ENCODE data around the gene PPIL6.
"Not testable (repeated sequence)": the region's sequence is repeated elsewhere in the genome, so short reads cannot be mapped to it uniquely, and the experiment has no call there.

Gene PPIL6

DNA sequence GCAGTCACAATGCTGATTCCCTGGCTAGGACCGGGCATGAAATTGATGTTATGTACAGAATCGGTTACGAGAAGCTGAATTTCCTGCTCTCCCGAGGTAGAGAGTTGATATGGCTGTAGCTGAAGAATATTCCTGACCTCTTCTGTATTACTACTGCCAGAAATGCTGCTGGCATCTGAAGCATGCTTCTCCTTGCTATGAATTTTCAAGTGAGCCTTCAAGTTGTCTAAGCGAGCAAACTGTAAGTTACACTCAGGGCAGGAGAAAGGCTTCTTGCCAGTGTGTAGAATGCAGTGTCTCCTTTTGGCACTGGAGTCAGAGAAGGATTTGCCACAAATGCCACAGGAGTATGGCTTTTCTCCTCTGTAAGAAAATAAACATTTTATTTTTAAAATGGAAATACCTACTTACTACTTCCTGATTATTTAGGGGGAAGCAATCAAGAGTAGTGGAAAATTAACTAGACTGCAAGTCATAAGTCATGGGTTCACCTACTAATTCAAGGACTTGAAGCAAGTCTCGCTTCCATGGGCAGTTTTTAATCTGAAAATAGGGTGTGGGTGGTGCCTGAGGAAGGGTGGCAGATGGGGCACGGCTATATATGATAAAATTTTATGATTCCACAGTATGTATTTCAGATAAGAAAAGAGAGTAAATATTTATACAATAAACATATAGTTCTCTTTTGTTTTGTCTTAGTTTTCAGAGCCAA is 25.9 kb upstream of the PPIL6 start:
- DNase-seq (ENCODE audit: low spot score) = peak; percentile 42

DNA sequence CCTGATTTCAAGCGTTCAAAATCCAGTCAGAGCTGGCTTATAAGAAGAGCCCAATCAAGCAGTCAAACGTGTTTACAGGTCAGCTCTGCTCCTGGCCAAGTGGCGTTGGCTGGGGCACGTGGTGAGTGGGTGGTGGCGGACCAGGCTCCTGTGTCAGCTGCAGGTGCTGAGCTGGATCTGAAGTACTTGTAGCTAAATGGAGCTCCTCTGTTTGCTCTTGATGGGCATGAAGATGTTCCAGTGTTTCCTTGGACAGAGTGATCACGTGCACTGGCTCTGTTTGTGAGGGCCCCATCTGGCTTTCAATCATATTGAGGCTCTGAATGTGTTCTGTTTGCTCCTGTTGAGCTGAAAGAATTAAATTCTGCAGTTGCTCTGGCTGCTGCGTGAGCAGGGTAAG is 25.3 kb upstream of the PPIL6 start:
- DNase-seq (ENCODE audit: low spot score) = no peak

GRCh38 chr6:109461733-109462526 is 21.5 kb upstream of the PPIL6 start:
- DNase-seq (ENCODE audit: low spot score) = no peak

- not testable (repeated sequence) for DNase-seq (ENCODE audit: low spot score)
Measured at GRCh38 chr6:109461205-109461604, 20.8 kb upstream of the PPIL6 start.

DNA sequence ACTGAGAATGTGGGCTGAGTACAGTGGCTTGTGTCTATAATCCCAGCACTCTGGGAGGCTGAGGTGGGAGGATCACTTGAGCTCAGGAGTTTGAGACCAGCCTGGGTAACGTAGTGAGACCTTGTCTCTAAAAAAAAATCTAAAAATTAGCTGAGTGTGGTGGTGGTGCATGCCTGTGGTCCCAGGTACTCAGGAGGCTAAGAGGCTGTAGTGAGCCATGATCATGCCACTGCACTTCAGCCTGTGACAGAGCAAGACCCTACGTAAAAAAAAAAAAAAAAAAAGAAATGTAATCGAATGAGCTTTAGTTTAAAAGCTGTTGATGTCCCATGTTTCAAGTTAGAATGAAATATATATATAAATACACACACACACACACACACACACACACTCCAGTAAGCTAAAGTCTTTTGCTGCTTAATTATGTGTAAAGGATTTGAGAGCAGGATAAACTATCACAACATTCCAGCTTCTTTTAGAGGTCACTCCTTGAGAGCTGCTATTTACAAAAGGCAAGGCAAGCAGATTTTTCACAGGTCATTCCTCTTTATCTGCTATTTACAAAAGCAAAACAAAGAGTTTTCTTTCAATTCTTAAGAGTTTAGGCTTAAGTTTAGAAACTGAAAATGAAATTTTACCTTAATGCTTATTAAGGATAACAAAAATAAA is 19.9 kb upstream of the PPIL6 start:
- DNase-seq (ENCODE audit: low spot score) = no peak

DNA sequence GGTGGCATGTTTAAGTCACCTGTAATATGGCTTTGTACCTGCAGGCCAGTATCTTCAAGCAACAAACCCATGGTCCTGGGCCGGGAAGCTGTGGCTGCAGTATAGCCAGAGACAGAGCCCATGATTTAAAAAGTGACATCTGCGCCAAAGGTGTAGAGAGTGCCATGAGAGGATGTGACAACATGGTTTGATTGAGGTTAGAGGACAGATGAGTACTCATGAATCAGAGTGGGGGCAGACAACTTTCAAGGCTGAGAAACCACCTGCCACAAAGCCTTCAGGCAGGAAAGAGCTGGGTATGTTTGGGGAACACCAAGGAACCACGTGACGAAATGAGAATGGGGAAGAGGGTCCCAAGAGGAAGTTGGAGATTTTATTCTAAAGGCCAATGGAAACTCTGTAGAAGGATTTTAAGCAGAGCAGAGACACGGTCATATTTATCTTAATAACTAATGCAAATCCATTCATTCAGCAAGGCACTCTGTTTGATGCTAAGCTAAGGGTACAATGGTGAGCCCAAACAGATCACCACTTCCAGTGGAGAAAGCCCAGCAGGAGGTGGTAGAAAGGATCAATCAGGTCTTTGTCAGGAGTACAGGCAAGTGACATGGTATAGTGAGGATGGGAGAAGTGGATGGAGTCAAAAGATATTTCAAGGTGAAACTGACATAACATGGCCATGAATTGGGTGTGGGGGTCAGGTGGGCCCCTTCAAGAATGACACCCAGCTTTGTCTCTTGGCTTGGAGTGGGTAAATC is 18.5 kb upstream of the PPIL6 start:
- no peak for DNase-seq (ENCODE audit: low spot score)

- no peak for DNase-seq (ENCODE audit: low spot score)
Measured at GRCh38 chr6:109457562-109457996, 17.2 kb upstream of the PPIL6 start.

DNA sequence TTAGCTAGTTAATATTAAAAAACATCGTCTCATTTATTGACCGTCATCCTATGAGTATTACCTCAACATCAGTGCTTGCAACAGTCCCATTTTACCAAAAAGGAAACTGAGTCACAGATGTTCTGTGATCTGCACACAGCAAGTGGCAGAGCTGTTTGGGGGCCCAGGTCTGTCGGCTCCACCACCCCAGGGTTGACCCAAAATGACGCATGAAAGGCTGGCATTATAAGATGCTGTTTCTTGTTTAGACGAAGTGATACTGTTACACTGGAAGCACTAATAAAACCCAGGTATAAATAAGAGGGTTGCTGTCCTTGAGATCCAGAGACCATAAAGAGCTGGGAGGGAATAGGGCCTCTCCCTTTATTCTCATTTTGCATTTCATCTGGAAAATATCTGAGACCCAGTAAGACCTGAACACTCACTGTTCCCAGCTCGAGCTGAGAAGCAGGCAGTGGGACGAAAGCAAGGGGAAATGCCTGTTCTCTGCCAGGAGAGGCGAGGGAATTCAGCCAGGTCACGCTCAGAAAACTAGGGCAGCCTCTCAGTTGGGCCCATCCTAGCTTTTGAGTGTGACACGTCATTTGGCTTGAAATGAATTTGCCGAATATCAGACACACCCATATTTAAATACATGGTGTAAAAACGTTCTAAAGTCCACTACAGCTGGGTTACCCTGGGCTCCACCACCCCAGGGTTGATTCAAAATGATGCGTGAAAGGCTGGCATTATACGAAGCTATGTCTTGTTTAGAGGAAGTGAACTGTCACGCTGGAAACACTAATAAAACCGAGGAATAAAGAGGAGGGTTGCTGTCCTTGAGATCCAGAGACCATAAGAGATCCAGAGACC is 16.5 kb upstream of the PPIL6 start:
- no peak for DNase-seq (ENCODE audit: low spot score)

DNA sequence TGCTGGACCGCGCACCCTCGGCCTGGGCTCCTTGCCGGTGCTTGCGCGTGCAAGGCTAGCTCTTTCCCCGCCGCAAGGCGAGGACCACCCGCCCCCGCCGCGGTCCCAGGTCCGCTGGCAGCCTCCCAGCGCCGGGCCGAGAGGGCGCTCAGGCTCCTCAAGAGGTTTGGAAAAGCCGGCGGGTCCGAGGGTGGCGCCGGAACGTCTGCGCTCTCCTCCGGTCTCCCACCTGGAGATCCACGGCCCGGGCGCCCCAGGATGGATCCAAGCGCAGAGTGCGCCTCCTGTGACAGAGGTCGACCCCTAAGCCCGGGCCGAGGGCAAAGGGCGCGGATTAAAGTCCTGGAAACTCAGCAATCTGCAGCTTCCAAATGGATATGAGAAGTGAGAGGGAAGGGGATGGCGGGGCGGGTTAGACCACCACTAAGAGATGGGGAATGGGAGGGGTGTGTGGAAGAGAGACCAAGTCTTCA is 15.7 kb upstream of the PPIL6 start:
- DNase-seq (ENCODE audit: low spot score) = no peak

- DNase-seq (ENCODE audit: low spot score) = peak; percentile 77
Measured at GRCh38 chr6:109455437-109456110, 15.1 kb upstream of the PPIL6 start, which contains the start of gene MICAL1. Gene MICAL1, minus strand, starts transcription at chr6:109455772. Its CDS starts 1,576 bp downstream, at chr6:109454196.

DNA sequence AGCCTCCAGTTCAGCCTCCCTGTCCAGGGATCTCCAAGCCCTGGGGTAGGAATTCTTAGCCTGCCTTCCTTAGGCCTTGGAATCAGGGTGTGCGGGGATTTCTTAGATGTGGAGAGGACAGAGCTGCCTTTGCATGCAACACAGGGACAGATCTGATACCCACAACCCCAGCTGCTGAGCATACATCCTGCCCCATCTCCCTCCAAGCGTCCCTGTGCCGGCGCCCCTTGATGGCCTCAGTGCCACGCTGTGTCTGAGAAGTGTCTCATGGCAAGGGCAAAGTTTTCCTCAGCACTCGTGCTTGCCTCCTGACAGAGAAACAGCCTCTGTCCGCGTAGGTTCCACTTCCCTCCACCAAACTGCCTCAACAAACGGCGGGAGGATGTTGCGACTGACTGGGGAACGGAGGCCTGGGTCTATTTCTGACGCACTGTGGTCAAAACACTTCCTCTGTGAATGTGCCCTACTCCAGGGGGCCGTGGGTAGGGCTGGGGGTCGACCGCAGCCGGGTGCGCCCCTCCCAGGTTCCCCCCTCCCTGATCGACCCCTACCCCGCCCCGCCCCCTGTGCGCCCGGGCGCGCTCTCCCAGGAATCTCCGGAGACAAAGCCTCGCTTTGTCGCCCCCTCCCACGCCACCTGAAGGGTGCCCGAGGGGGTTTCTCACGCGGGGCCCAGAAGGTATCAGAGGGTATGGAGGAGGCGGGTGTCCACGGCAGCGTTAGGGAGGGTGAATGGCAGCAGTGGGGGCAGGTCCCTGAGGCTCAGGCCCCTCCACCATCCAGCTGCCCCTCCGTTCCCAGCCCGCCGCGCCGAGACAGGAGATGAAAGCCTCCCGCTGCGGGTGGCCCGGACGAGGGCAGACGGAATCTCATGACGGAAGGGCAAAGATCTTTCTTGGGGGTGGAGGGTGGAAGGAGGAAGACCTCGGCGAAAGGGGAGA is 14.3 kb upstream of the PPIL6 start:
- no peak for DNase-seq (ENCODE audit: low spot score)

- DNase-seq (ENCODE audit: low spot score) = no peak
Measured at GRCh38 chr6:109453594-109454495, 13.4 kb upstream of the PPIL6 start.

DNA sequence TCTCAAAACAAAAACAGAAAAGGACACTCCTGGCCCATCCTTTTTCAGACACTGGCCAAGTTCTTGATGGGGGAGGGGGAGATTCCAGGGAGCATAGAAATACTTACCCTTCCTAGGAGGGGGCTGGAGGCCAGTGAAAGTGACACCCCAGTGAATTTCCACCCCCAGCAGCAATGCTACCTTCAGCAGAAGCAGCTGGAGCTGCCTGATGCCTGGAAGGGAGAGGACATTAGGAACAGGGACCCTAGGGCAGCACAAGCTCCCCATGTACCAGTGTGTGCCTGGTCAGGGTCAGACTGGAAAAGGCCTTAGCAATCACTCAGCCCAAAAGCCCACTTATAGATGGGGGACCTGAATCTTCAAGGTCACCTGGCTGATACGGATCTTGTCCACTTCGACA is 12.7 kb upstream of the PPIL6 start:
- DNase-seq (ENCODE audit: low spot score) = no peak

DNA sequence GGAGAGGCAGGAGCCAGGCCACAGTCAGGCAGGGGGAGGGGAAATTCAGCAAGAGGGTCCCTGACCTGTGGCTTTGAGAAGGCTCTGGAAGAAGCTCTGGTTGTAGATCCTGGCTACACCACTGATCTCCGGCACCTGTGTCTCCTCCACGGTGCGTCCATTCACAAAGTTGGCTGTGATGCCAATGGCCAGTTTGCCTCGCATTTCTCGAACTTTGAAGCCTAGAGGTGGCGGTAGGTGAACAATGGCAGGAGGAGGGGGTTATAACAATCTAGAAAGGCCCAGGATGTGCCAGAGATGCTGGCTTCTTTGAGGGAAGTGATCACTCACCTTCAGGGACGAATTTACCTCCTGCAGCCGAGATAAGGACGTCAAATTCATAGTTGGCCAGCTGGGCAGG is 11.8 kb upstream of the PPIL6 start:
- DNase-seq (ENCODE audit: low spot score) = no peak

- DNase-seq (ENCODE audit: low spot score) = no peak
Measured at GRCh38 chr6:109451376-109451775, 10.9 kb upstream of the PPIL6 start.

DNA sequence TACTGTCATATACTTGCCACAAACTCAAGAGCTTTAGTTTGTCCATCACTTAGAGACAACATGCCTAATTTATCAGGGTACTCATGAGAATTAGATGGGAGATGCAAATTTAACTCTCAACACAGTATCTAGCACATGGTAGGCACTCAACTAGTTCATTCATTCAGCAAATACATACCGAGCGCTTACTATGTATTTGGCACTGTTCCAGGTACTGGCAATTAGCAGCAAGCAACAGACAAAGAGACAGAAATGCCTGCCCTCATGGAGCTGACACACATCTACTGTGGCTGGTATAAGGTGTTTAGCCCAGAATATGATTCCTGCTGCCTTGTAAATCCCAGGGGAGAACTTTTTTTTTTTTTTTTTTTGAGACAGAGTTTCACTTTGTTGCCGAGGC is 10.4 kb upstream of the PPIL6 start:
- DNase-seq (ENCODE audit: low spot score) = no peak

DNA sequence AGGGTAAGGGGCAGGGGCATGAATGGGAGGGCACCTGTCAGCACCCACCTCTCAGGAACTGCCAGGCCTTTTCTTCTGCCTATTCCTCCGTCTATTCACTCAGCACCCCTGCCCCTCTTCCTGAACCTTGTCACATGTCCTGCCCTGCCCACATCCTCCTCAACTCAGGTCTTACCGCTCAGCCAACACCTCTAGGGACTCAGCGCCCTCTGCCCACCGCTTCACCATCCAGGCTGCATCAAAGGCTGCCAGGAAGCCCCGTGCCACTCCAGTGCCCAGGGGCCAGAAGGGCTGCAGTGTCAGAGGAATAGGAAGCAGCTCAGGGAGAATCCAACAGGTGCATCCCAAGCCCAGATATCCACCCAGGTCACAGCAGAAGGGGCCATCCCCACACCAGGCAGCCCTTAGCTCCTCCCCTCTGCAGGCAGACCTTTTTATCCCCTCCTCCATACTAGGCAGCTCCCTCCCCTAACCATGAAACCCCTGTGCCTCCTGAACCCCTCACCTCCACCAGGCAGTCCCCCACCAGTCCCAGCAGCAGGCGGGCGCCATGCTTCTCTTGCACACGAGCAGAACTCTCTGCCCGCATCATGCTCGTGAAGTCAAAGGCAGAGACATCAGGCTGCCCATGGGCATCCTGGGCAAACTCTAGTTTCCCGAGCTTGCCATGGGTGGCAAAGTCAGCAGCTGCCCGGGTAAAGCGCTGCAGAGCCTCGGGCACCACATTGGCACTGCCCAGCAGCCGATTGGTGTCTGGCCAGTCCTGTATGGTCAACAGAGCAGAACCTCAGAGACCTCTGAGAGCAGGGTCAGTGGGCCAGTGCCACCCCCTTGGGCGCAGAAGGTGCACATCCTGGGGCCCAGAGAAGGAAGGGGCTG is 9.6 kb upstream of the PPIL6 start:
- DNase-seq (ENCODE audit: low spot score) = no peak

Data from hematopoietic multipotent progenitor cell treated with erythropoietin and hydrocortisone succinate and interleukin-3 and kit ligand, for 17 days (in vitro differentiated cells).